GM12875 (cell line): ENCODE data around the gene CPD.

Experiments
- H3K4me3 ChIP-seq: one replicate; pipeline ENCODE4 v1.5.1; 2011; ENCODE audit warnings: low read depth, low read length, control low read depth
- CTCF ChIP-seq: IDR thresholded peaks from 2 replicates; pipeline ENCODE4 v1.5.1; 2011; ENCODE audit warnings: low read depth, mild to moderate bottlenecking, control low read depth, inconsistent platforms, low read length, moderate library complexity, borderline replicate concordance; ENCODE audit not compliant: insufficient read depth

Gene CPD

GRCh38 chr17:30357476-30357875 is 21.3 kb upstream of the CPD start:
- H3K4me3 ChIP-seq, result no peak overlapping the region
- TF ChIP-seq CTCF, result no peak

- no peak overlapping the region for H3K4me3 ChIP-seq
- TF ChIP-seq CTCF, result no peak
Observed at GRCh38 chr17:30358055-30358760, 20.5 kb upstream of the CPD start.

- TF ChIP-seq CTCF, result no peak
- H3K4me3 ChIP-seq, result no peak overlapping the region
Observed at GRCh38 chr17:30360086-30360808, 18.5 kb upstream of the CPD start.

GRCh38 chr17:30361766-30362279 is 16.9 kb upstream of the CPD start:
- TF ChIP-seq CTCF, result no peak
- no peak overlapping the region for H3K4me3 ChIP-seq

- no peak overlapping the region for H3K4me3 ChIP-seq
- TF ChIP-seq CTCF, result no peak
Observed at GRCh38 chr17:30363715-30364202, 15.0 kb upstream of the CPD start.

GRCh38 chr17:30366536-30366935 is 12.2 kb upstream of the CPD start:
- no peak for TF ChIP-seq CTCF
- no peak overlapping the region for H3K4me3 ChIP-seq
